ENCODE data around the gene FUS.
"Not testable (repeated sequence)": the region's sequence is repeated elsewhere in the genome, so short reads cannot be mapped to it uniquely, and the experiment has no call there.

FUS gene

GRCh38 chr16:31179747-31180459 lies at the start of gene FUS:
Gene FUS, plus strand, starts transcription at chr16:31180139. Its CDS starts 76 bp downstream, at chr16:31180215.
- DNase-seq, result peak; percentile 92

- DNase-seq, result no peak
Measured at GRCh38 chr16:31130336-31130891, 49.5 kb upstream of the FUS start.

GRCh38 chr16:31130899-31131298 lies 49.0 kb upstream of the FUS start:
- DNase-seq, result no peak

GRCh38 chr16:31131416-31131815 lies 48.5 kb upstream of the FUS start:
- DNase-seq, result no peak

- no peak for DNase-seq
Measured at GRCh38 chr16:31131841-31132271, 48.1 kb upstream of the FUS start.

GRCh38 chr16:31132303-31132979 lies 47.5 kb upstream of the FUS start:
- no peak for DNase-seq

- no peak for DNase-seq
Measured at GRCh38 chr16:31133046-31133501, 46.9 kb upstream of the FUS start.

- DNase-seq, result no peak
Measured at GRCh38 chr16:31134091-31134571, 45.8 kb upstream of the FUS start.

- no peak for DNase-seq
Measured at GRCh38 chr16:31134625-31135534, 45.1 kb upstream of the FUS start.

- no peak for DNase-seq
Measured at GRCh38 chr16:31135535-31136286, 44.2 kb upstream of the FUS start, which contains the start of gene PRSS8. Gene PRSS8, minus strand, starts transcription at chr16:31135727. Its CDS starts 229 bp downstream, at chr16:31135498.

GRCh38 chr16:31136287-31136662 lies 43.7 kb upstream of the FUS start:
- DNase-seq, result no peak

- not testable (repeated sequence) for DNase-seq
Measured at GRCh38 chr16:31136822-31137499, 43.0 kb upstream of the FUS start.

- no peak for DNase-seq
Measured at GRCh38 chr16:31138621-31139578, 41.0 kb upstream of the FUS start.

- not testable (repeated sequence) for DNase-seq
Measured at GRCh38 chr16:31141071-31141469, 38.9 kb upstream of the FUS start.

- no peak for DNase-seq
Measured at GRCh38 chr16:31141489-31142108, 38.3 kb upstream of the FUS start.

GRCh38 chr16:31142109-31143010 lies 37.6 kb upstream of the FUS start:
- DNase-seq, result peak; percentile 99

- DNase-seq, result no peak
Measured at GRCh38 chr16:31143011-31143693, 36.8 kb upstream of the FUS start.

- no peak for DNase-seq
Measured at GRCh38 chr16:31143694-31144148, 36.2 kb upstream of the FUS start.

All from stimulated activated CD4-positive, alpha-beta T cell treated with anti-CD3 and anti-CD28 coated beads, Interleukin-15, amount 100 ng/mL, for 24 hours (primary cell).